ENCODE data around the gene C1QTNF12. TPM values are rescaled to one million over a fixed set of nuclear protein-coding genes. Genes with fewer than 3 reads are reported as not detected.

Gene C1QTNF12
- total RNA-seq, 1 experiment from 2014 or later = 4.4 TPM

DNA sequence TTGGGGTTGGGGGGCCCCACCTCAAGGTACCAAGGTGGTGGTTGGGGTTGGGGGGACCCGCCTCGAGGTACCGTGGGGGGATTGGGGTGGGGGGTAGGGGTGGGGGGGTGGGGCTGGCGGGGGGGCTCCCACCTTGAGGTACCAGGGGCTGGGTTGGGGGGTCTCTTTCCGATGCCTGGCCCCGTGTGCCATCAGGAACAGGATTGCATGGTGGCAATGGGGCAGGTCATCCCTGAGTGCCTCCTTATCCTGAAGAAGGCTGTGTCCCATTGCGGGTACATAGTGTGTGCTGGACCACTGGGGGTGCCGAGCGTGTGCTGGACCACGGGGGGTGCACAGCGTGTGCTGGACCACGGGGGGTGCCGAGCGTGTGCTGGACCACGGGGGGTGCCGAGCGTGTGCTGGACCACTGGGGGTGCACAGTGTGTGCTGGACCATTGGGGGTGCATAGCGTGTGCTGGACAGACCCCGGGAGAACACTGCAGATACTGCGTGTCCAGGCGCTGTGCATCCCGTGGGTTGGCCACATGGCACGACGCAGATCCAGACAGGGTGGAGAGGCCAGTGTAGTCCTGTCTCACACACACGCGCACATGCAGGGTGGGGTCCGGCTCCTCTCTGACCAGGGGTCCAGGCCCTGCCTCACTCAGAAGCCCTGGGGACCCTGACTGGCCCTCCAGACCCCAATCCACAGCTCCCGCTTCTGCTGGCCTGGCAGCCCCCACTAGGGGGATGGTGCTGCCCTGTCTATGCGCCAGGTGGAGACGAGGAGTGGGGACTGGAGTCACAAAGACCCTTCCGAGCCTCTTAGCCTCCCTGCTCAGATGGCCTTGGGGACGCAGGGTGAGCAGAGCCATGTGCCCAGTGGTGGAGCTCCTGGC, 37.9 kb upstream of the C1QTNF12 start:
- no peak overlapping the region for H2BK120ac ChIP-seq (ENCODE audit: low read depth, low read length, poor library complexity, severe bottlenecking)
- no peak overlapping the region for H2BK15ac ChIP-seq (ENCODE audit: low read depth, low read length)
- H3K18ac ChIP-seq (ENCODE audit: insufficient read length, low read depth, low read length) = no peak overlapping the region
- no peak overlapping the region for H3K27ac Mint-ChIP-seq
- no peak overlapping the region for H3K23ac ChIP-seq (ENCODE audit: insufficient read length, low read depth, low read length)
- no peak overlapping the region for H3T11ph ChIP-seq (ENCODE audit: low read length)
- no CpG with 5 or more reads among the region's 32 CpGs for WGBS (ENCODE audit: extremely low coverage, insufficient read length, low lambda C conversion rate)
- H4K91ac ChIP-seq (ENCODE audit: insufficient read length, low read depth, low read length) = no peak overlapping the region
- no peak overlapping the region for H2BK12ac ChIP-seq (ENCODE audit: insufficient read length, low read depth, low read length)
- no peak overlapping the region for H3K56ac ChIP-seq (ENCODE audit: insufficient read length, low read depth, low read length)
- H2BK5ac ChIP-seq (ENCODE audit: insufficient read length, low read length) = no peak overlapping the region
- H3K23me2 ChIP-seq (ENCODE audit: insufficient read length, low read depth, low read length, poor library complexity, severe bottlenecking) = no peaks in the 10 kb centered on the region
- peaks cover 5% of the 10 kb centered on the region for H3K27me3 Mint-ChIP-seq (ENCODE audit: low read depth)
- H2AFZ ChIP-seq (ENCODE audit: low read length) = no peak overlapping the region
- no peak overlapping the region for H3K9ac ChIP-seq (ENCODE audit: extremely low read depth, insufficient read length, low read length)
- no peaks in the 10 kb centered on the region for H3K36me3 Mint-ChIP-seq (ENCODE audit: insufficient read depth in 1 of 3, low read depth in 3 of 3)
- H3K4me1 Mint-ChIP-seq = 0 out of 4 replicates have a peak, but pooled peaks cover 0 to 5% of the 10 kb centered on the region in 2 experiments
- TF ChIP-seq, protein P1, sequence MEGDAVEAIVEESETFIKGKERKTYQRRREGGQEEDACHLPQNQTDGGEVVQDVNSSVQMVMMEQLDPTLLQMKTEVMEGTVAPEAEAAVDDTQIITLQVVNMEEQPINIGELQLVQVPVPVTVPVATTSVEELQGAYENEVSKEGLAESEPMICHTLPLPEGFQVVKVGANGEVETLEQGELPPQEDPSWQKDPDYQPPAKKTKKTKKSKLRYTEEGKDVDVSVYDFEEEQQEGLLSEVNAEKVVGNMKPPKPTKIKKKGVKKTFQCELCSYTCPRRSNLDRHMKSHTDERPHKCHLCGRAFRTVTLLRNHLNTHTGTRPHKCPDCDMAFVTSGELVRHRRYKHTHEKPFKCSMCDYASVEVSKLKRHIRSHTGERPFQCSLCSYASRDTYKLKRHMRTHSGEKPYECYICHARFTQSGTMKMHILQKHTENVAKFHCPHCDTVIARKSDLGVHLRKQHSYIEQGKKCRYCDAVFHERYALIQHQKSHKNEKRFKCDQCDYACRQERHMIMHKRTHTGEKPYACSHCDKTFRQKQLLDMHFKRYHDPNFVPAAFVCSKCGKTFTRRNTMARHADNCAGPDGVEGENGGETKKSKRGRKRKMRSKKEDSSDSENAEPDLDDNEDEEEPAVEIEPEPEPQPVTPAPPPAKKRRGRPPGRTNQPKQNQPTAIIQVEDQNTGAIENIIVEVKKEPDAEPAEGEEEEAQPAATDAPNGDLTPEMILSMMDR (conservative IDR thresholded peaks at IDR 0.05) = no peak; the same call in 2 of the 3 replicates
- no peaks in the 10 kb centered on the region for H3K9me3 ChIP-seq (ENCODE audit: control insufficient read depth, low read depth, low read length)
- H2BK20ac ChIP-seq (ENCODE audit: low read depth, low read length, poor library complexity, severe bottlenecking) = no peak overlapping the region
- H3K27ac ChIP-seq (ENCODE audit: insufficient read length, low read depth, low read length) = no peak overlapping the region
- no peak overlapping the region for H3K4ac ChIP-seq (ENCODE audit: low read depth, low read length)
- no peak overlapping the region for H4K8ac ChIP-seq (replicated peaks; ENCODE audit: insufficient read length, low read depth, low read length)
- no peaks in the 10 kb centered on the region for H3K79me2 ChIP-seq (ENCODE audit: insufficient read depth, low read length)
- no peak overlapping the region for H3K4me3 Mint-ChIP-seq
- DNase-seq = peak; percentile 52
- no peaks in the 10 kb centered on the region for H3K4me1 ChIP-seq (ENCODE audit: insufficient read depth, low read length)
- H2AK5ac ChIP-seq (ENCODE audit: insufficient read length, low read length) = no peak overlapping the region
- no peaks in the 10 kb centered on the region for H3K27me3 ChIP-seq (ENCODE audit: insufficient read depth, low read length)
- no peak overlapping the region for H3K14ac ChIP-seq (ENCODE audit: insufficient read depth, low read length)
- H3K9me3 Mint-ChIP-seq = peaks cover 0 to 3% of the 10 kb centered on the region in 2 experiments; a peak in 2 of 5 replicates
- no peak overlapping the region for H4K5ac ChIP-seq (ENCODE audit: insufficient read length, low read depth, low read length)
- no peak overlapping the region for H3K4me2 ChIP-seq (ENCODE audit: insufficient read depth, insufficient read length, low read length)
- no peaks in the 10 kb centered on the region for H4K20me1 ChIP-seq (ENCODE audit: control insufficient read depth, insufficient read depth, insufficient read length)
- no peaks in the 10 kb centered on the region for H3K79me1 ChIP-seq (ENCODE audit: insufficient read depth, low read depth, low read length, poor library complexity, severe bottlenecking)
